Myocyte (in vitro differentiated cells): Measurements from ENCODE around the gene MTHFD1. TPM values are rescaled to one million over a fixed set of nuclear protein-coding genes. Genes with fewer than 3 reads are reported as not detected.
"Not testable (repeated sequence)": the region's sequence is repeated elsewhere in the genome, so short reads cannot be mapped to it uniquely, and the experiment has no call there.

Source experiments
- DNase-seq: peaks from one replicate; pipeline ENCODE4 v3.0.0-alpha.2; 2012; ENCODE audit warnings: low read depth
- polyA plus RNA-seq: library from polyadenylated mRNA; unstranded; fragments of >200 nt; gene quantifications from one replicate; pipeline ENCODE4 v1.2.1, GENCODE V29; 2012; ENCODE audit warnings: missing spikeins
- total RNA-seq: library from RNA; depleted of rRNA; stranded (reverse); fragments of >200 nt; gene quantifications from 2 replicates; pipeline ENCODE4 v1.2.3, GENCODE V29; 2014

MTHFD1 gene
- 37.3 and 49.0 TPM in 2 replicates for total RNA-seq
- polyA plus RNA-seq = 58.4 TPM

GRCh38 chr14:64387782-64388532 lies at the start of gene MTHFD1:
MTHFD1 (plus strand) TSS chr14:64388353; CDS start chr14:64388428, 75 bp downstream.
- peak; percentile 100 for DNase-seq

- peak; percentile 97 for DNase-seq
These were observed 49.4 kb upstream of the MTHFD1 start for GRCh38 chr14:64338616-64339316.

- DNase-seq = no peak
These were observed 47.5 kb upstream of the MTHFD1 start for GRCh38 chr14:64340560-64341196.

GRCh38 chr14:64347748-64348147 lies 40.4 kb upstream of the MTHFD1 start:
- no peak for DNase-seq

GRCh38 chr14:64349741-64350490 lies 38.2 kb upstream of the MTHFD1 start:
- no peak for DNase-seq

GRCh38 chr14:64363265-64363846 lies 24.8 kb upstream of the MTHFD1 start:
- peak; percentile 12 for DNase-seq

- peak; percentile 10 for DNase-seq
These were observed 23.2 kb upstream of the MTHFD1 start for GRCh38 chr14:64364907-64365306.

GRCh38 chr14:64365358-64365889 lies 22.7 kb upstream of the MTHFD1 start:
- DNase-seq = peak; percentile 23

- DNase-seq = no peak
These were observed 19.0 kb upstream of the MTHFD1 start for GRCh38 chr14:64369201-64369600.

- peak; percentile 49 for DNase-seq
These were observed 846 bp upstream of the MTHFD1 start for GRCh38 chr14:64387232-64387781.

- DNase-seq = peak; percentile 21
These were observed 556 bp downstream of the MTHFD1 start for GRCh38 chr14:64388533-64389285.

GRCh38 chr14:64391113-64391725 lies 3.1 kb downstream of the MTHFD1 start:
- no peak for DNase-seq

- no peak for DNase-seq
These were observed 3.8 kb downstream of the MTHFD1 start for GRCh38 chr14:64391986-64392385.

- not testable (repeated sequence) for DNase-seq
These were observed 5.1 kb downstream of the MTHFD1 start for GRCh38 chr14:64393189-64393726.

- no peak for DNase-seq
These were observed 6.3 kb downstream of the MTHFD1 start for GRCh38 chr14:64394423-64394822.

- DNase-seq = no peak
These were observed 7.0 kb downstream of the MTHFD1 start for GRCh38 chr14:64394977-64395633.

GRCh38 chr14:64400829-64401459 lies 12.8 kb downstream of the MTHFD1 start:
- DNase-seq = no peak

- DNase-seq = no peak
These were observed 13.8 kb downstream of the MTHFD1 start for GRCh38 chr14:64401949-64402348.
